NCI-H69 (cell line): ENCODE data around the gene CPB2.

Source experiments
- DNase-seq: peaks from one replicate; lab custom pipeline; 2025; lab: John Stamatoyannopoulos, UW

The CPB2 gene

GRCh38 chr13:46104868-46105267 lies at the start of gene CPB2:
CPB2 (minus strand) TSS chr13:46105033; CDS start chr13:46105009, 24 bp downstream.
- DNase-seq, result no peak

- DNase-seq, result no peak
Measured at GRCh38 chr13:46154136-46154801, 49.4 kb upstream of the CPB2 start.

GRCh38 chr13:46152627-46153328 lies 47.9 kb upstream of the CPB2 start:
- DNase-seq, result no peak

GRCh38 chr13:46150134-46150693 lies 45.4 kb upstream of the CPB2 start:
- DNase-seq, result no peak

- DNase-seq, result no peak
Measured at GRCh38 chr13:46149272-46150133, 44.7 kb upstream of the CPB2 start.

- DNase-seq, result peak; percentile 44
Measured at GRCh38 chr13:46146898-46147297, 42.1 kb upstream of the CPB2 start.

- no peak for DNase-seq
Measured at GRCh38 chr13:46145950-46146349, 41.1 kb upstream of the CPB2 start.

GRCh38 chr13:46145135-46145534 lies 40.3 kb upstream of the CPB2 start:
- no peak for DNase-seq

- DNase-seq, result peak; percentile 84
Measured at GRCh38 chr13:46143184-46143701, 38.4 kb upstream of the CPB2 start.

GRCh38 chr13:46142776-46143175 lies 37.9 kb upstream of the CPB2 start:
- DNase-seq, result peak; percentile 88

- no peak for DNase-seq
Measured at GRCh38 chr13:46140044-46140443, 35.2 kb upstream of the CPB2 start.

- DNase-seq, result no peak
Measured at GRCh38 chr13:46137627-46138317, 32.9 kb upstream of the CPB2 start.

- no peak for DNase-seq
Measured at GRCh38 chr13:46136688-46137087, 31.9 kb upstream of the CPB2 start.

- peak; percentile 24 for DNase-seq
Measured at GRCh38 chr13:46134961-46135522, 30.2 kb upstream of the CPB2 start.

GRCh38 chr13:46134494-46134893 lies 29.7 kb upstream of the CPB2 start:
- DNase-seq, result no peak

- no peak for DNase-seq
Measured at GRCh38 chr13:46132109-46132508, 27.3 kb upstream of the CPB2 start.

GRCh38 chr13:46131705-46132104 lies 26.9 kb upstream of the CPB2 start:
- peak; percentile 13 for DNase-seq

- DNase-seq, result no peak
Measured at GRCh38 chr13:46129955-46130618, 25.3 kb upstream of the CPB2 start.

GRCh38 chr13:46129124-46129523 lies 24.3 kb upstream of the CPB2 start:
- DNase-seq, result no peak

GRCh38 chr13:46127358-46128023 lies 22.7 kb upstream of the CPB2 start:
- no peak for DNase-seq
